ENCODE measurements around the gene FMC1.

FMC1 gene

DNA sequence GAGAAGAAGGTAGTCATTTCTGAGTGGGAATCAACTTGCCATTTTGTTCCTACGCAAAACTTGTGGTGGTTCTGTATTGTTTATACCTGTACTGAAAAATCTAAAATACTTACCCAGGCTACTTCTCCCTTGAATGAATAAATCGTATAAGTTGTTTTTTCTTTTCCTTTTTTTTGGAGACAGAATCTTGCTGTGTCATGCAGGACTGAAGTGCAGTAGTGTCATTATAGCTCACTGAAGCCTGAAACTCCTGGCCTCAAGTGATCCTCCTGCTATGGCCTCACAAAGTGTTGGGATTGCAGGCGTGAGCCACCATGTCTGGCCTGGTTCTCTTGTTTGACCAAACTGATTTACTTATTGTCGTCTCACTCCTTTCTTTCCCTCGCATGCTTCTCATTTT is 46.5 kb downstream of the FMC1 start:
- FAIRE-seq, result no peak

DNA sequence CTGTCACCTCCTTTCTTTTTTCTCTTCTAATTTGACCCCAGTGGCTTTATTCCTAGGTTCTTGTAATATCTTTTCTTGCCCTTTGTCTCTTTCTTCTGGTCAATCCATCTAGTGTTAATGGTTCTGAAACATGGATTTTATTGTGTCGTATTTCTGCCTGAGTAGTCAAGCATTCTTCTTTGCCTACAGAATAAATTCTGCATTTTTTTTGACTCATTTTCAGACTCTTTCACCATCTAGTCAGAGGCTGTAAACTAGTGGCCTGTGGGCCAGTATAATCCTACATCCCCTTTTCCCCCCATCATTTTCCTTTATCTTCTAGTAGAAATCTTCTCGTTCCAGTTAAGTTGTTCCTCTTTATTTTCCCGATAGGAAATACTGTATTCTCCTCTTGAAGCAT is 48.0 kb downstream of the FMC1 start:
- FAIRE-seq, result no peak

DNA sequence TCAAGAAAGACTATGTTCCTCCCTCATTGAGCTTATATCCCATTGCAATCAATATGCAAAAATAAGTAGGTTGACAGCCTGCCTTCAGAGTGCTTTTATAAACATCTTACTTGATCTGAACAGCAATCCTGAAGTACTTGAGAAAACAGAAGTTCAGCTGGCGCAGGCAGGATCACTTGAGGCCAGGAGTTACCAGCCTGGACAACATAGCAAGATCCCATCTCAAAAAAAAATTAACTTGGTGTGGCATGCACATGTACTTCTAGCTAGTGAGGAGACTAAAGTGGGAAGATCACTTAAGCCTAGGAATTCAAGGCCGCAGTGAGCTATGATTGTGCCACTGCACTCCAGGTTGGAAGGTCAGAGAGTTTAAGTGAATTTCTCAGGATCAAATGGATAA is 48.6 kb downstream of the FMC1 start:
- no peak for FAIRE-seq

DNA sequence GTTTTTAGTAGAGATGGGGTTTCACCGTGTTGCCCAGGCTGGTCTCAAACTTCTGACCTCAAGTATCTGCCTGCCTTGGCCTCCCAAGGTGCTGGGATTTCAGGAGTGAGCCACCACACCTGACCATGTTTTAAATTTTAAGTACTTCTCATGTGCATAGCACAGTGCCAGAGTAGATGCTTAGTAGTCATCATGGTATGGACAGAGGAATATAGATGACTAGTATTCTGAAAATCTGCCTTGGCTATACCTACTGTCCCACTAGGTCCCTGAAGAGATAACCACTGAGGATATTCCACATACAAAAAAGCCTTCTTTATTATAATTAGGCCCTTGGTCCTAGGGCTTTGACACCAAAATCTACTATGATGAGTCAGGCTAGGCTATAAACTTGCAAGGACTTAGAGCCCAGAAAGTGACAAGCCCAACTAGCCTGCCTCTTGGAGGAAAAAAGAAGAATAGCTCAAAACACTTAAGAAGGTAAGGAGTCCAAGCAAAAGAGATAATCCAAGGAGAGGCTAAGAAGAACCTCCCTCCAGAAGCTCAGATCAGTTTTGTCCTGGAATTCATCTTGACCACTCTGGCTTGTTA is 52.6 kb downstream of the FMC1 start:
- FAIRE-seq, result no peak

DNA sequence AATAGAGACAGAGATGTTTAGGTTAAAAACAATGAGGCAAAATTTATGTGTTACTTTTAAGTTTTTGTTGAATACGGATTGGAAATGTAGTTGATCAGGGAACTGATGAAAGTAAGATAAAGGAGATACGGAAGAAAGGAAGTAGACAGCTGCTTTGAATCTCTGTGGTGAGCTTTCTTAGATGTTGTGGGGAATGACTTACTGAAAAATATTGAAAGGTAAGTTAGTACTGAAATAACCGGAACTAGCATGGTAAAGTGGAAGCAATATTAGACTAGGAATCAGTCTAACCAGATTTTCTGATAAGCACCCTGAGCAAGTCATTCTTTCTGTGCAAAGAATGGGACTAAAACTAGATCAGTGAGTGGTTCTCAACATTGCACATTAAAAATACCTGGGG is 53.4 kb downstream of the FMC1 start:
- FAIRE-seq, result peak; percentile 58

Measured in A204.1 (cell line).